Measurements from ENCODE around the gene PCDHGA5. TPM values are rescaled to one million over a fixed set of nuclear protein-coding genes. Genes with fewer than 3 reads are reported as not detected.
"Not testable (repeated sequence)": the region's sequence is repeated elsewhere in the genome, so short reads cannot be mapped to it uniquely, and the experiment has no call there.

The PCDHGA5 gene
- total RNA-seq, 1 donor from 2014 or later, result 0.60 TPM

GRCh38 chr5:141387557-141388311, 23.8 kb downstream of the PCDHGA5 start, which contains the start of gene PCDHGB4:
PCDHGB4 (plus strand) TSS chr5:141387698; CDS start chr5:141387885, 187 bp downstream.
- peak; percentile 46 to 75 for DNase-seq (ENCODE audit: low read depth in 2 of 2)

- DNase-seq (ENCODE audit: low read depth in 2 of 2), result no peak
Measured at GRCh38 chr5:141388661-141389060, 24.7 kb downstream of the PCDHGA5 start.

GRCh38 chr5:141389153-141390042, 25.4 kb downstream of the PCDHGA5 start:
- DNase-seq (ENCODE audit: low read depth in 2 of 2), result no peak

- DNase-seq (ENCODE audit: low read depth in 2 of 2), result no peak
Measured at GRCh38 chr5:141392429-141393198, 28.7 kb downstream of the PCDHGA5 start, which contains the start of gene PCDHGA8. PCDHGA8 (plus strand) TSS chr5:141392633; CDS start chr5:141392814, 181 bp downstream.

- no peak for DNase-seq (ENCODE audit: low read depth in 2 of 2)
Measured at GRCh38 chr5:141393267-141393666, 29.3 kb downstream of the PCDHGA5 start.

GRCh38 chr5:141394401-141395187, 30.6 kb downstream of the PCDHGA5 start:
- DNase-seq (ENCODE audit: low read depth in 2 of 2), result not testable (repeated sequence)

- DNase-seq (ENCODE audit: low read depth in 2 of 2), result peak; percentile 56 to 73
Measured at GRCh38 chr5:141397756-141398551, 34.0 kb downstream of the PCDHGA5 start, which contains the start of gene PCDHGB5. PCDHGB5 (plus strand) TSS chr5:141397947; CDS start chr5:141398128, 181 bp downstream.

GRCh38 chr5:141398608-141399007, 34.6 kb downstream of the PCDHGA5 start:
- DNase-seq (ENCODE audit: low read depth in 2 of 2), result no peak

GRCh38 chr5:141399555-141400258, 35.7 kb downstream of the PCDHGA5 start:
- no peak for DNase-seq (ENCODE audit: low read depth in 2 of 2)

GRCh38 chr5:141402553-141403243, 38.7 kb downstream of the PCDHGA5 start, which contains the start of gene PCDHGA9:
PCDHGA9 (plus strand) TSS chr5:141402778; CDS start chr5:141402953, 175 bp downstream.
- peak; percentile 35 to 45 for DNase-seq (ENCODE audit: low read depth in 2 of 2)

- DNase-seq (ENCODE audit: low read depth in 2 of 2), result no peak
Measured at GRCh38 chr5:141403387-141403786, 39.4 kb downstream of the PCDHGA5 start.

GRCh38 chr5:141407790-141408505, 44.0 kb downstream of the PCDHGA5 start, which contains the start of gene PCDHGB6:
PCDHGB6 (plus strand) TSS chr5:141408021; CDS start chr5:141408203, 182 bp downstream.
- DNase-seq (ENCODE audit: low read depth in 2 of 2), result peak; percentile 50 to 67

- no peak for DNase-seq (ENCODE audit: low read depth in 2 of 2)
Measured at GRCh38 chr5:141409598-141410306, 45.8 kb downstream of the PCDHGA5 start.

GRCh38 chr5:141411575-141411974, 47.6 kb downstream of the PCDHGA5 start:
- DNase-seq (ENCODE audit: low read depth in 2 of 2), result no peak

- DNase-seq (ENCODE audit: low read depth in 2 of 2), result peak; percentile 78 to 79
Measured at GRCh38 chr5:141412854-141413539, 49.0 kb downstream of the PCDHGA5 start, which contains the start of gene PCDHGA10. PCDHGA10 (plus strand) TSS chr5:141412987; CDS start chr5:141413176, 189 bp downstream.

- no peak for DNase-seq (ENCODE audit: low read depth in 2 of 2)
Measured at GRCh38 chr5:141413540-141414069, 49.6 kb downstream of the PCDHGA5 start.

All from lung microvascular endothelial cell (primary cell).